Endothelial cell of umbilical vein (primary cell): ENCODE data around the gene PDIA4. TPM values are rescaled to one million over a fixed set of nuclear protein-coding genes. Genes with fewer than 3 reads are reported as not detected.

ENCODE experiments used
- BruUV-seq: library from RNA; stranded (reverse); fragments of 400-500 nt; replicated peaks from 2 replicates; lab custom pipeline; 2021; lab: Mats Ljungman, UMichigan
- CTCF ChIA-PET: fragments of 300-600, 350-600 bp; sonication (Branson Sonifier 250); formaldehyde crosslinking; loops from one replicate; lab custom pipeline; 2021; ENCODE audit warnings: antibody characterized with exemption, inconsistent platforms; lab: Charles Lee
- POLR2A ChIA-PET: fragments of 300-600, 350-600 bp; sonication (Branson Sonifier 250); formaldehyde crosslinking; loops from one replicate; lab custom pipeline; 2021; ENCODE audit warnings: antibody characterized with exemption, inconsistent platforms; lab: Charles Lee
- DNase-seq: peaks from one replicate; pipeline ENCODE4 v3.0.0-alpha.2; 2011; ENCODE audit warnings: low read depth, low spot score
- FAIRE-seq: peaks from 2 replicates; lab custom pipeline; 2011; peaks lifted over from hg19 to GRCh38; lab: Jason Lieb, UNC
- H2AFZ ChIP-seq: 2 replicates; pipeline ENCODE4 v1.6.0; 2012; ENCODE audit warnings: low read depth, low read length, control low read depth, inconsistent platforms
- H3K27ac ChIP-seq: 2 replicates; pipeline ENCODE4 v1.5.1; 2011; ENCODE audit warnings: low read depth, mild to moderate bottlenecking, control low read depth, low read length, moderate library complexity; ENCODE audit not compliant: insufficient read depth
- H3K27me3 ChIP-seq, 2 experiments: 2 replicates each; pipeline versions ENCODE4 v1.6.0 to v1.6.1; 2011; ENCODE audit warnings: low read length in 2 of 2, mixed read lengths in 1 of 2; ENCODE audit not compliant: control insufficient read depth in 2 of 2, insufficient read depth in 2 of 2
- H3K36me3 ChIP-seq, 2 experiments: 2 replicates in 1 of 2; 3 replicates in 1 of 2; pipeline ENCODE4 v1.5.1; 2011; ENCODE audit warnings: low read length in 2 of 2, mild to moderate bottlenecking in 1 of 2, moderate library complexity in 1 of 2; ENCODE audit not compliant: control insufficient read depth in 2 of 2, insufficient read depth in 2 of 2; ENCODE audit errors: extremely low read depth in 1 of 2
- H3K4me1 ChIP-seq: 3 replicates; pipeline ENCODE4 v1.5.1; 2011; ENCODE audit warnings: mild to moderate bottlenecking, low read length; ENCODE audit not compliant: control insufficient read depth, insufficient read depth; ENCODE audit errors: extremely low read depth
- H3K4me2 ChIP-seq: 2 replicates; pipeline ENCODE4 v1.6.1; 2011; ENCODE audit warnings: low read length, control low read depth, mixed read lengths; ENCODE audit not compliant: insufficient read depth
- H3K4me3 ChIP-seq, 3 experiments: fragments of 200-600 bp in 1 of 3; sonication (generic), shearing (Covaris generic) in 1 of 3; replicated peaks in 1 of 3; 2 replicates each; pipeline ENCODE4 v1.5.1; 2011 to 2016; ENCODE audit warnings: control low read depth in 3 of 3, low read length in 3 of 3, mild to moderate bottlenecking in 2 of 3, inconsistent platforms in 1 of 3, low read depth in 1 of 3, moderate library complexity in 1 of 3; ENCODE audit not compliant: insufficient read depth in 1 of 3
- H3K79me2 ChIP-seq: 2 replicates; pipeline ENCODE4 v1.6.0; 2012; ENCODE audit warnings: low read length, inconsistent platforms; ENCODE audit not compliant: control insufficient read depth, insufficient read depth
- H3K9ac ChIP-seq: replicated peaks from 2 replicates; pipeline ENCODE3; 2011; ENCODE audit warnings: low read length, control low read depth; ENCODE audit not compliant: insufficient read depth; ENCODE audit errors: extremely low read depth
- H3K9me1 ChIP-seq: replicated peaks from 3 replicates; pipeline ENCODE4 v1.6.0; 2011; ENCODE audit warnings: mild to moderate bottlenecking, low read length; ENCODE audit not compliant: control insufficient read depth, insufficient read depth; ENCODE audit errors: extremely low read depth
- H3K9me3 ChIP-seq: replicated peaks from 2 replicates; pipeline ENCODE4 v1.5.1; 2012; ENCODE audit warnings: low read length, inconsistent platforms; ENCODE audit not compliant: control insufficient read depth, insufficient read depth
- H4K20me1 ChIP-seq: replicated peaks from 2 replicates; pipeline ENCODE3; 2011; ENCODE audit warnings: mild to moderate bottlenecking, low read length; ENCODE audit not compliant: control insufficient read depth, insufficient read depth; ENCODE audit errors: extremely low read depth
- EZH2 ChIP-seq: IDR thresholded peaks from 2 replicates; pipeline ENCODE4 v1.6.1; 2012; ENCODE audit warnings: borderline replicate concordance, low read depth, mild to moderate bottlenecking, moderate library complexity, low read length, inconsistent platforms; ENCODE audit not compliant: severe bottlenecking
- FOS ChIP-seq: IDR thresholded peaks from 2 replicates; pipeline ENCODE4 v1.6.1; 2011; ENCODE audit warnings: mild to moderate bottlenecking, low read length, moderate library complexity, borderline replicate concordance; ENCODE audit not compliant: insufficient read depth
- GATA2 ChIP-seq: IDR thresholded peaks from 2 replicates; pipeline ENCODE4 v1.7.0; 2011; ENCODE audit warnings: low read depth, mild to moderate bottlenecking, moderate library complexity, mixed read lengths, low read length; ENCODE audit not compliant: insufficient read length, insufficient read depth
- JUN ChIP-seq: IDR thresholded peaks from 2 replicates; pipeline ENCODE4 v1.6.1; 2011; ENCODE audit warnings: borderline replicate concordance, low read depth; ENCODE audit not compliant: insufficient read length, insufficient read depth
- MYC ChIP-seq: IDR thresholded peaks from one replicate; pipeline ENCODE4 v1.6.1; 2011; ENCODE audit warnings: mild to moderate bottlenecking, low read depth, low read length
- POLR2A ChIP-seq: IDR thresholded peaks from 2 replicates; pipeline ENCODE4 v1.6.1; 2012; ENCODE audit warnings: low read depth, mild to moderate bottlenecking, control low read depth, low read length
- dilution Hi-C: fragments of 300-500 bp; cut with MboI; formaldehyde crosslinking; loops from one replicate; pipeline ENCODE4 v1.15.0; 2019; ENCODE audit warnings: low sequenced_read_pairs; ENCODE audit not compliant: extremely low pct_ligation_motif_present
- intact Hi-C: fragments of 100-400 bp; cut with micrococcal nuclease; formaldehyde crosslinking; loops from one replicate; pipeline ENCODE4 v1.10.0; 2022
- polyA plus RNA-seq, 4 experiments: library from polyadenylated mRNA; depleted of rRNA in 3 of 4; stranded (reverse) in 3 of 4; unstranded in 1 of 4; fragments of >200 nt; gene quantifications; 2 replicates each; pipeline versions ENCODE4 v1.2.1 to v1.2.3, GENCODE V29; 2011 to 2012; ENCODE audit warnings: missing spikeins in 1 of 4
- total RNA-seq: library from RNA; stranded (reverse); gene quantifications from 2 replicates; pipeline ENCODE4 v1.2.3, GENCODE V29; 2021
- TF ChIP-seq, protein P1 (sequence below): IDR thresholded peaks from 2 replicates; pipeline ENCODE4 v1.6.1; 2011; ENCODE audit not compliant: insufficient read depth, insufficient read length
- TF ChIP-seq, protein P2 (sequence below), 2 donors: IDR thresholded peaks; 1 replicate in 1 of 2; 2 replicates in 1 of 2; pipeline ENCODE4 v1.5.1; 2011; ENCODE audit warnings: low read length in 2 of 2, mild to moderate bottlenecking in 2 of 2, moderate library complexity in 2 of 2, control low read depth in 1 of 2, inconsistent platforms in 1 of 2, low read depth in 1 of 2; ENCODE audit not compliant: insufficient read depth in 1 of 2; ENCODE audit errors: extremely low read depth in 1 of 2

PDIA4 gene
- total and polyA plus RNA-seq, 2 donors (not counting 3 experiments of a cell fraction or from before 2014, with no cell fraction given) = 217 to 308 TPM

DNA sequence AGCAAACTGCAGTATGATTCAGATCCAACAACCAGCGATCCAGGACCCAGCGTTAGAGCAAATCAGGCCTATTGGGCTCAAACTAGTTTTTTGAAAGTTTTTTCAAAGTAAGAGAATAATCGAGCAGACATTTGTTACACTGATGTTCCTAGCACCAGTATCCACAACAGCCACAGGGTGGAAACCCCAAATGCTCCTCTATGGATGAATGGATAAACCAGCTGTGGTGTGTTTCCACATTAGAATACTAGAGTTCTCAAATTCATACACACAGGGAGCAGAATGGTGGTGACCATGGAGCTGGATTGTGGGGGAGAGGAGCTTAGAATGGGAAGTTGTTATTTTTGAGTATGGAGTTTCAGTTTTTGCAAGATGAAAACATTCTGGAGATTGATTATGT lies 60.7 kb downstream of the PDIA4 start:
- POLR2A ChIA-PET = no interaction called here
- no peak for DNase-seq
- no peak overlapping the region for H2AFZ ChIP-seq

More for the DNA sequence above, 60.7 kb downstream of the PDIA4 start:
- dilution Hi-C loops (no loop called here), intact Hi-C loops (loop anchor here (2.0 to 10.0 kb wide), 2 partner anchors 153 to 705 kb away; no protein-coding TSS in a partner anchor)
- no TSS peak for BruUV-seq
- no peak overlapping the region for H3K9ac ChIP-seq
- H3K79me2 ChIP-seq = no peaks in the 10 kb centered on the region
- H4K20me1 ChIP-seq = no peaks in the 10 kb centered on the region
- TF ChIP-seq, protein P1, sequence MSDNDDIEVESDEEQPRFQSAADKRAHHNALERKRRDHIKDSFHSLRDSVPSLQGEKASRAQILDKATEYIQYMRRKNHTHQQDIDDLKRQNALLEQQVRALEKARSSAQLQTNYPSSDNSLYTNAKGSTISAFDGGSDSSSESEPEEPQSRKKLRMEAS = no peak
- TF ChIP-seq EZH2 (no peak), JUN (no peak), GATA2 (no peak), MYC (no peak), POLR2A (no peak), FOS (no peak)
- TF ChIP-seq, protein P2, sequence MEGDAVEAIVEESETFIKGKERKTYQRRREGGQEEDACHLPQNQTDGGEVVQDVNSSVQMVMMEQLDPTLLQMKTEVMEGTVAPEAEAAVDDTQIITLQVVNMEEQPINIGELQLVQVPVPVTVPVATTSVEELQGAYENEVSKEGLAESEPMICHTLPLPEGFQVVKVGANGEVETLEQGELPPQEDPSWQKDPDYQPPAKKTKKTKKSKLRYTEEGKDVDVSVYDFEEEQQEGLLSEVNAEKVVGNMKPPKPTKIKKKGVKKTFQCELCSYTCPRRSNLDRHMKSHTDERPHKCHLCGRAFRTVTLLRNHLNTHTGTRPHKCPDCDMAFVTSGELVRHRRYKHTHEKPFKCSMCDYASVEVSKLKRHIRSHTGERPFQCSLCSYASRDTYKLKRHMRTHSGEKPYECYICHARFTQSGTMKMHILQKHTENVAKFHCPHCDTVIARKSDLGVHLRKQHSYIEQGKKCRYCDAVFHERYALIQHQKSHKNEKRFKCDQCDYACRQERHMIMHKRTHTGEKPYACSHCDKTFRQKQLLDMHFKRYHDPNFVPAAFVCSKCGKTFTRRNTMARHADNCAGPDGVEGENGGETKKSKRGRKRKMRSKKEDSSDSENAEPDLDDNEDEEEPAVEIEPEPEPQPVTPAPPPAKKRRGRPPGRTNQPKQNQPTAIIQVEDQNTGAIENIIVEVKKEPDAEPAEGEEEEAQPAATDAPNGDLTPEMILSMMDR (IDR thresholded peaks at IDR 0.05; ENCODE audit: extremely low read depth in 1 of 2, insufficient read depth in 1 of 2, low read depth in 1 of 2, low read length in 2 of 2) = no peak
- no peaks in the 10 kb centered on the region for H3K9me1 ChIP-seq
- no peak overlapping the region for H3K27ac ChIP-seq
- no peak overlapping the region for H3K4me3 ChIP-seq
- peaks cover 12% of the 10 kb centered on the region for H3K4me1 ChIP-seq
- no peaks in the 10 kb centered on the region for H3K36me3 ChIP-seq
- FAIRE-seq = no peak
- H3K27me3 ChIP-seq = no peaks in the 10 kb centered on the region
- no peaks in the 10 kb centered on the region for H3K9me3 ChIP-seq
- CTCF ChIA-PET = interaction anchor here (1.0 to 1.2 kb wide), 2 partner anchors 38 to 392 kb away, joined by 3 read pairs; no protein-coding TSS in a partner anchor
- no peak overlapping the region for H3K4me2 ChIP-seq
